Ovary (tissue), 3 donors: ENCODE data around the gene NAGPA.

Experiments
- CTCF ChIP-seq, 3 donors: fragments of 450-650 bp in 2 of 3; fragments of 200-600 bp in 1 of 3; IDR thresholded peaks; one replicate each; pipeline versions ENCODE4 v1.5.1 to v1.8.0; 2016 to 2022; ENCODE audit warnings: antibody characterized with exemption in 3 of 3, mild to moderate bottlenecking in 1 of 3
- POLR2A ChIP-seq: fragments of 450-650 bp; IDR thresholded peaks from one replicate; pipeline ENCODE4 v1.6.1; 2017; ENCODE audit warnings: antibody characterized with exemption, mild to moderate bottlenecking, moderate library complexity
- donor health status: DM: no; HTN: no; CAD: no.

GRCh38 chr16:4991754-4992153 lies 42.0 kb downstream of the NAGPA start:
- TF ChIP-seq CTCF (IDR thresholded peaks at IDR 0.05) (no peak), POLR2A (no peak)
